Dermis microvascular lymphatic vessel endothelial cell (primary cell): ENCODE measurements around the gene HOXA3. TPM values are rescaled to one million over a fixed set of nuclear protein-coding genes. Genes with fewer than 3 reads are reported as not detected.

Experiments
- DNase-seq, 2 donors: peaks; one replicate each; pipeline versions ENCODE4 v3.0.0 to v3.0.0-alpha.2; 2010; ENCODE audit warnings: low read depth in 2 of 2
- total RNA-seq: library from RNA; depleted of rRNA; stranded (reverse); fragments of >200 nt; gene quantifications from 2 replicates; pipeline ENCODE4 v1.2.1, GENCODE V29; 2014

HOXA3 gene
- total RNA-seq, 1 donor from 2014 or later = 3.0 TPM

DNA sequence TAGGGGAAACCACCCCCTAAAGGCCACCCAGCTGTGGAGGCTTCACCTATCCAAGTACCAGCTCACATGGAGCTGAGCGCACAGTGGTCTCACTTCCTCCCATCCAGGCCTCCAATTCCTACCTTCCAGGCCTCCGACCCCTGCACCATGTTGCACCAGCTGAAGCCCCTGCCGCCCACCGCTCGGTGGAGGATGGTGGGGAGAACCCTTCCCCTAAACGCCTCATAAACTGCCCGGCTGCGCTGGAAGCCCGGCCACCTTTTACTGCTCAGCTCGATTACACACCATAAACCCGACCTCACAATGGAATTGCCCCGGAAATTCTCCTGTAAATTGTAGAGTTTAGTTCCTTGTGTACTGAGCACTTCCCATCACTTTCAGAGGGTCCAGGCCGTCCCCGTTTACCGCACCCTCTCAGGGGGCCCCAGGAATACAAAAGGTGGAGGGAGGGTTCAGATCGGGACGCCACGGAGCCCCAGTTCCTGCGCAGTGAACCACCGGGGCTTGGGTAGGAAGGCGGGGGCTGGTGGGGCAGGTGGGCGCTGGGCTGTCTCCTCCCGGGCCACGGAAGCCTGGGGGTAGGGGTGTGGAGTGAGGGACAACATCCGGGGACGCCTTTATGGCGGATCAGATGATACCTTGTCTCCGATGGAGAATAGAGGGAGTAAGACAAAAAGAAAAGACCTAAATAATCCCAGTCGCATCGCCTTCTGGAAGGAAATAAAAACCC lies 5.5 kb upstream of the HOXA3 start:
- no peak for DNase-seq

DNA sequence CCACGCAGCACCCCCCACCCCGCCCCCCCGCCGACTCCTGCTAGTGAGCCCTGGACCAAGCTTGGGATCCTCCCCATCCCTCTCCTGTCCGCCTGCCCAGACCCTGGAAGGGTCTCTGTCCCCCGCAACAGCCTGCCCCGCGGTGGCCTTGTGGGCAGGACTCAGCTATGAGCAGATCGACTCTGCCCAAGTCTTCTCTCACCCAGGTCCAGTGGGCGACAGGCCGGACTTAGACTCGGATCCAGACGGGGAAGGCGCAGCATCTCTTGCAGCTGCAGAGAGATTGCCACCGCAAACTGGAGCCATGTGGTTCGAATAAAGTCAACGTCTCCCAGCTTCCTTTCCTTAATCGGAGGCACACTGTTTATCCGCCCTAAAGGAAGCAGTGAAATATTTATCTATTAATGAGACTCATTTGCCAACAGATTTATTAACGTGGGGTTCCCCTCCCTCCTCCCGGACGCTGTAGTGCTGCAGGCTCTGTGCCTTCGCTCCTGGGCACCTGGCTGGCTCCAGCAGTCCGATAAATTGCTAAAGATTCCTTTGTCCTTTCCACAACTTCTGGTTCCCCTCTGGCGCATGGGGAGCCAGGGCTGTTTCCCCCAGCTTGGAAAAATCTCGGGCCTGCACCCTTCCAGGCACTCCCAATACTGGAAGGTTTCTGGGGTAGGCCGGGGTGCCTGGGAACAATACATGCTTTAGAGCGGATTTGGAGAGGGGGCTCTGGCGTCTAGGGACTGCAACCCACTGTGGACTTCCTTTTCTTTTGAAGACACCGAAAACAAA lies 4.7 kb upstream of the HOXA3 start:
- peak in 1 of 2 donors; percentile 12 for DNase-seq

DNA sequence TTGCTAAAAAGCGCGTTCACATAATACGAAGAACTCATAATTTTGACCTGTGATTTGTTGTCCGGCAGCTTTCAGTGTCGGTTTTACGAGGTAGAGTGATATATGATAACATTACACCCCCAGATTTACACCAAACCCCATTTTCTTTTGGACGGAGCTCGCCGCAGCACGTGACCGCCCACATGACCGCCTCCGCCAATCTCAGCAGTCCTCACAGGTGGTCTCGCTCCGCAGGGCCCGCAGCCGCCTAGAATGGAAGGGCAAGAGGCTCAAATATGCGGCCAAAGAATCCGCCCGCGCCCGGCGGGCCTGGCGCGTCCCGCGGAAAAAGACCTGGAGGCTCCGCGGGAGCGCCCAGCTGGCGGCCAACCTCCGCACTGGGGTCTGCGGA lies 4.1 kb upstream of the HOXA3 start, which contains the start of gene HOXA7:
Gene HOXA7 (minus strand): TSS at position 168 of the 391 bp plus-strand sequence. CDS start 130 bp downstream, at position 38.
- DNase-seq = peak in 1 of 2 donors; percentile 85

DNA sequence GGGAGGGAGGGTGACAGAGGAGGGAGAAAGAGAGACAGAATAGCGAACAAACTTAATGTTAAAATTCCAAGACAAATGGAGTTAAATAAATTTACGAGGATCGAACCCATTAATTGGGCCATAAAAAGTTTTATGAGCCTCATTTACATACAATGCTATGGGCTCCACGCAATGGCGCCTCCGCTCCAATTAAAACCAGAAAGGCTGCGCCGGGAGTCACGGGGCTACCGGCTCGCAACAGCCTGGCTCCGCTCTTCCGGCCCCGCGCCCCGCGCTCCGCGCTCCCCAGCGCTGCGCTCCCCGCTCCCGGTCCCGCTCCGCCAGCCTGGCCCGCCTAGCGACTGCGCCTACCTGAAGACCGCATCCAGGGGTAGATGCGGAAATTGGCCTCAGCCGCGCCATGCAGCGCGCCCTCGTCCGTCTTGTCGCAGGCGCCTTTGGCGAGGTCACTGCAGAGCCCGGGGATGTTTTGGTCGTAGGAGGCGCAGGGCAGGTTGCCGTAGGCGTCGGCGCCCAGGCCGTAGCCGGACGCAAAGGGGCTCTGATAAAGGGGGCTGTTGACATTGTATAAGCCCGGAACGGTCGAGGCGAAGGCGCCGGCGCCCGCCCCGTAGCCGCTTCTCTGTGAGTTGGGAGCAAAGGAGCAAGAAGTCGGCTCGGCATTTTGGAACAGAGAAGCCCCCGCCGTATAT lies 3.6 kb upstream of the HOXA3 start:
- peak in 1 of 2 donors; percentile 82 for DNase-seq

DNA sequence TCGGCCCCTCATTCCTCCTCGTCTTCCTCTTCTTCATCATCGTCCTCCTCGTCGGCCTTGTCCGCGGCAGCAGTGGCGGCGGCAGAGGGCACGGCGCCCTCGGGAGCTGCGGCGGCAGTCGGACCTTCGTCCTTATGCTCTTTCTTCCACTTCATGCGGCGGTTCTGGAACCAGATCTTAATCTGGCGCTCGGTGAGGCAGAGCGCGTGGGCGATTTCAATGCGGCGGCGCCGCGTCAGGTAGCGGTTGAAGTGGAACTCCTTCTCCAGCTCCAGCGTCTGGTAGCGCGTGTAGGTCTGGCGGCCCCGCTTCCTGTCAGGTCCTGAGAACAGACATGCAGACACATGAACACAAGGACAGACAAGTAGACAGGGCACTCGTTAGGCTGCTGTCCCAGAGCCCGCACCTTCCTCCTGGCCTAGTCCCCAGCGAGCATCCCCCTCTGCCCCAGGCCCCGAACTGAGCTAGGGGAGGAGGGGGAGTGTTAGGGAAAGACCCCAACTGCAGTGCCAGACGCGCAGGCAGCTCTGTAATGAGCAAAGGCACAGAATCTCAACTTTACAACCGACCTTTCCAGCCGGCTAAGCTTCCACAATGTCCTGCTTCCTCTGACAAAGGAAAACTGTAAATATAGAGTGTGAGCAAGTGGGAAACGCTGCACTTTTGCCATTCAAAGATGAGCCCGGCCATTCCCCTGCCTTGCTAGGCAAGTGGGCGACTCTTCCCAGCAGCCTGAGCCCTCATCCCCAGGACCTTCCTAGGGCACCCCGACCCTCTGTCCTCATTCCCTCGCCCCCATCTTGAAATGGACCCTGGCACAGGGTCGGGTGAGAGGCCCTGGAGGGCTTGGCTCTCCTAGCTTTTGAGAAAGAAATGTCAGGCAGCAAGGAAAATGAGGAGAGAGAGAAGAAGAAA lies 2.8 kb upstream of the HOXA3 start:
- DNase-seq = peak in 1 of 2 donors; percentile 50

DNA sequence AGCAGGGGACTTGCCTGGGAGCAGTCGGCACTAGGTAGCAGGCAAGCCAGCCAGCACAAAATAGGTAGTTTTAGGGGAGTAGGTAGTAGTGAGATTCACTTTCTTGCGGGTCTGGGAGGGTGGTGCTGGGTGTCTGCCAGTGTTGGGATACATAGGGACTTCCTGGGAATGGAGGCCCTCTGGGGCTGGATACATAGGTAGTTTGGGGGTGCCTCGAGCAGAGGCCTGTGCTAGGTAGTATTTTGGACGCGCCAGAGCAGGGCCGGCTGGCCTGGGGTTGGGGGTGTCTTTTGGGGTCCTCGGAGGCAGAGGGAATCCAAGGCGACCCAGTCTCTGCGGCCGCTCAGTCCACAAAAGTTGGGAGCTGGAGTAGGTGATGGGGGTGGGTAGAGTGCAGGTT lies 2.0 kb upstream of the HOXA3 start:
- DNase-seq = no peak

DNA sequence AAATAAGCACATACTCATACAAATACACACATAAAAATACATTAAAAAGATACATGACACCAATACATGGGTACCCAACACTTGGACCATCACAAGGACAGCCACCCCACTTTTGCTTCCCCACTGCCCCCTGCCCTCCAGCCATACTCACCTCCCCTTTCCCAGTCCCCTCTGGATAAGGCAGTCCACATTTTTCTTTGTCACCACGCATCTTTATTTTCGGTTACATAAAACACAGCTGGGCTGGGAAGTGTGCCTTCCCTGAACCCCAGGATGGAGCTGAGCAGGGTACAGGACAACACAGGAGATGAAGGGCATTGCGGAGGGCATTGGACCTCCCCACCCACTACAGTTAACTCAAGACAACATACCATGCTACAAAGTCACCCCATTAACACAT lies 1.1 kb upstream of the HOXA3 start:
- DNase-seq = no peak

DNA sequence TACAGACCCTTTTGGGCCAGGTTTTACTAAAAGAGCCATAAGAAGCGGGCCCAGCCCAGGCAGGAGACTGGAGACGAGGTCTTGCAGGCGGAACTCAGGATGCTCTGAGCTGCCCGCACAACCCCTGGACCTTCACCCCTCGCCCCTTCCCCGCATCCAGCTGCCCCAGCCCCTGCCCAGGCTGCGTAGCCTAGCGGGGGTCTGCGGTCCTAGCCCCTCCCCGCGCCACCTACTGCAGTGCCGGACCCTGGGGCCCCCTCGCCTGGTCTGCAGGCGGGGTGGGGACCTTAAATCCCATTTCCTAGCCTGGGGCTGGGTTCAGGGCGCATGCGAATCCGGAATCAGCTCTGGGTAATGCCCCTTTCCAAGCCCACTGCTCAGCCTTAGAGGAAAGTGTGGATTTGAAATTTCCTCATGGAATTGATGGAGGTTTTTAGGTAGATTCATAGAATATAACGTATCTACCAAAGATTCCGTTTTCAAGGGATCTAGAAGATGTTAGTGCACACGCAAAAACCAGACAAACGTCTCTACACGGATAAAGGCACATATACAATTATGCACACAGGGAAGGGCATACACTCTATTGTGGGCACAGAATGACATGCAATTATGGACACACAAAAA lies 546 bp upstream of the HOXA3 start:
- no peak for DNase-seq

DNA sequence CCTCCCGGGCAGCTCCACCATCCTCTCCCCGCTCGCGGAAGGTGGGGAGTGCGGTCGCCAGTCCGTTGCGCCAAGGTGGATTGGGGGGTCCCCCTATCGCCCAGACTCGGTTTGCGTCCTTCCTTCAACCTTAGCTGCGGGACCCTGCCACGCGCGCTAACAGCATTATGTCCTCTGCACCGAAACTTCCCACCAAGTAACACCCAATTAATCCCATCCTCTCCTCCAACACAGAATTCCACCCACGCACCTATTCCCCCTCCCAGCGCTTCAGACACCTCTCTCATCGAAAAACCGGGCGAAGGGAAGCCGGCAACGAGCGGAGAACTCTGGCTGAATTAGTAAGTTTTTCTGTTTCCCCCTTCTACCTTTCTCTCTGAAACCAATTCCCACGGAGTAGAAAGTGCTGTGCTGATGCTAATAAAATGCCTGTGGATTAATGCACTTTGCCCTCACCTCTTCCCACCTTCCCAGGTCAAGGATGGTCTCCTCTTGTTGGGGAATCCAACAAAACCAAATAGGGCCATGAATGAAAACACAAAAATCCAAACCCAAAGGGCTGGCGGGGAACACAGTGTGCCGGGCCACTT lies 947 bp downstream of the HOXA3 start:
- DNase-seq = peak in 1 of 2 donors; percentile 11

DNA sequence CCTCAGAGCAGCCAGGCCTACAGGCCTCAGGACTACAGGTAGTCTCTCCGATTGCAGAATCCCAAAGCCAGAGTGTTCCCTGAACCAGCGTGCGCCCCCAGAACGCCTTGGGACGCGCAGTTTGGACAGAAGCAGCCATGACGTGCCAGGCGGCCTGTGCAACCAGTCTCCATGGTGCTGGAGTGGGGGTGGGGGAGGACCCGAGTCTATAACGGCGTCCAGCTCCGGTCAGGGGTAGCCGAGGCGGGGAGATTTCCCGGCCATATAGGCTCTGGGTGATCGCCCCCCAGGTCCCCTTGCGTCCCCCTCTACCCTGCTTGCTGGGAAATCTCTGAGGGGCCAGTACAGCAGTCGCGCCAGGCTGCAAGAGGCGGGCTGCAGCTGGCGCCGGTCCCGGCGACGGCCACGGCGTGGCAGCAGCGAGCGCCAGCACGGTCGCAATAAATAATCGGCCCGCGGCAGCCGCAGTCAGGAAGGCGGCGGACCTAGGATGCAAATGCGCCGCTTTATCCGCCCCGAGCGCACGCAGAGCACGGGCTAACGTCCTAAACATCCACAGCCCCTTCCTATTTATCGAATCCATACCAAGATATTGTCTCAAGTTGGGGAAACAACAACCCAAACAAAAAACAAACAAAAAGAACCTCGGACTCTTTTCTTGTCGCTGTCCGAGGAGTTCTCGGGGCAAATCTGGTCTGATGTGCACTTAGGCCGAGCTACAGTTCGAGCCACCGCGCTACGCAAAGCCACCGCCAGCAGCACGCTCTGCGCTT lies 1.6 kb downstream of the HOXA3 start:
- DNase-seq = peak; percentile 68 to 91

DNA sequence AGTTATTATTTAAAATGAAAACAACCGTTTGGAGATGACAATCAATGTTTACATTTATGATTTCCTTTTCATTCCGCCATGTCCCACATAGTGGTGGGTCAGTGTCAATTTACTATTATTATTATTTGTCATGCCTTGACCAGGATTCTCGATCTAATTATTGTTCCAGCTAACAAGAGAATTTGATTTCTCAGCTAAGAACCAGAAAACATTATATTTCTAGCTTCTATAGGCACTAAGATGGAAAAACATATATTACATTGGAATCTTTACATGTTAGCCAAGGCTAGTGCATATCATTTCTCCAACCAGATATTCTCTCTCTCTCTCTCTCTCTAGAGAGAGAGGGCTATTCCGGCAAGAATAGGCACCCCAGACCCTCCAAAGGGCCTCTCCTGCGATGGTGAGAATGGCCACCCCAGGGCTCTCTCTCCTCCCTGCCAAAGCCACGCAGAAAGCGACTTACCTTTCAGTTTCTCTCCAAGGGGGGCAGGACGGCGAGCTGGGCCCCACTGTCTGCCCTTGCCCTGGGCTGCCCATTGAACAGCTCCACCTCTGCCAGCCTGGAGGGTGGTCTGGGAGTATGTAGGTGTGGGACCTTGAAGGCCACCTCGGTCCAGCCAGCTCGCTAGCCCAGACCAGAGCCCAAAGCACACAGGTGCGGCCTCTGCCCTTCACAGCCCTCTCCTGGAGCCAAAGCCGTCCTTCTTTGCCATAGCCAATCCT lies 2.4 kb downstream of the HOXA3 start:
- DNase-seq = peak in 1 of 2 donors; percentile 26

DNA sequence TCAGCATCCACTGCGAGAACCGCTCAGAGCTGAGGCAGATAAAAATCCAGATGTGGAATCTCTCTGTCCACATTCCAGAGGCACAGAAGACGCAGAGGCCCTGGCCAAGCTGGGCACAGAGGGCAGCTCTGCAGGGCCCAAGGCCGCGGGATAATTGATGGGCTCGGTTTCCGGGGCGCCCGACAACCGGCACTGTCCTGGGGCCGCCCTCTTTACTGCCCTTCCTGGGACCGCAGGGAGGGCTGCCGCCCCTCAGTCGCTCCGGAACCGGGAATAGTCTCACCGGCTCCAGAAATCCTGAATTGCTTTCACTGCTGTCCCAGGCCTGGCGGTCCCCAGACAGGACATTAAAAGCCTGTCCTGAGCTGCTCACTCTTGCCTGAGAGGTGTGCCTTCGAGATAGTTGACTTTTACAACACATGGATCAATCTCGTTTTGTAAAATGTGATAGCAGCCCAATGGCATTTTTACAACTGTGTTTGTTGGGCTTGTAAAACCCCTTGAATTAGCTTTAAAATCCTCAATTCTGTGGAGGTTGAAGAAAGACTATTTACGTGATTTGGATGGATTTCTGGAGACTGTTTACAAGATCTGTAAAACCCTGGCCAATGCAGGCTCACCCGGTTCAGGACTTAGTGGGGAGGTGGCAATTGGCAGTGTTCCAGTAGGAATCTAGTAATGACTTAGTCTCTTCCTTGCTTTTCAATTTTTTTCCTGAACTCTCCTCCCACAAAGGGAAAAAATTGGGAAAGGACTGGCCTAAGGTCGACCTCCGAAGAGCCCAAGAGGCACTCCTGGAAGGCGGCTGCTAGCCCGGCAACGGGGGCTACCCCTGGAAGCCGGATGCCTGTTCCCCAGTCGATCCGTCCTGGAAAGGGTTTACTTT lies 3.4 kb downstream of the HOXA3 start:
- peak in 1 of 2 donors; percentile 53 for DNase-seq

DNA sequence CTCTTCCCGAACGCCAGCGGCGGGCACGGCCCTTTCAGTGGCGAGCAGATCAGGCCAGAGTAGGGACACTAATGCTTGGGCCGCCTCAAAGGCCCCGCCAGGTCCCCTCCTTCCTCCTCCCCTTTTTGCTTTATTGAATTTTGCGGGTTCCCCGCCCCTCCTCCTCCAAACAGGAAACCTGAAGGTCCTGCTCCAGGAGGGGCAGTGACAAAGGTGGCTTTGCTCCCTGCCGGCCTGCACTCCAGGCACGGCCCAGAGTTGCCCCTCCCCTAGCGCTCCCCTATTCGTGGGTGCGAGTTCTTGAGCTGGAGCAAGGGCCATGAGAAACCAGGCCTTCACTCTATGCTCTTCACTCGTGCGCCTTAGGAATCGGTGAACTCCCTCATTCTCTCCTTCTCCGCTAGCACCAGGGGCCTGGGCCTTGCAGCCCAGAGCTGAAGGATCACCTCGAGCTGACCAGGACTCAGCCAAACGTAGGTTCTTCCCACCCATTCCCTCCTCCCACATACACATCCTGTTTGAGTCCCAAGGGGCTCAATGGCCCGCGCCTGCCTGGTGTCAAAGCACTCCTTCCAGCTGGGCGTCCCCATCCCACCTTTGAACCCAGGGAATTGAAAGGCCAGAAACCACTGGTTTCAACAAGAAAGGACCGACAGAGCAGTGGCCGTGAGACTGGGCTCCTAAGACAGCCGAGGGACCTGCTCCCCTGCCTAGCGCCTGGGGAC lies 4.2 kb downstream of the HOXA3 start:
- DNase-seq = peak in 1 of 2 donors; percentile 45

DNA sequence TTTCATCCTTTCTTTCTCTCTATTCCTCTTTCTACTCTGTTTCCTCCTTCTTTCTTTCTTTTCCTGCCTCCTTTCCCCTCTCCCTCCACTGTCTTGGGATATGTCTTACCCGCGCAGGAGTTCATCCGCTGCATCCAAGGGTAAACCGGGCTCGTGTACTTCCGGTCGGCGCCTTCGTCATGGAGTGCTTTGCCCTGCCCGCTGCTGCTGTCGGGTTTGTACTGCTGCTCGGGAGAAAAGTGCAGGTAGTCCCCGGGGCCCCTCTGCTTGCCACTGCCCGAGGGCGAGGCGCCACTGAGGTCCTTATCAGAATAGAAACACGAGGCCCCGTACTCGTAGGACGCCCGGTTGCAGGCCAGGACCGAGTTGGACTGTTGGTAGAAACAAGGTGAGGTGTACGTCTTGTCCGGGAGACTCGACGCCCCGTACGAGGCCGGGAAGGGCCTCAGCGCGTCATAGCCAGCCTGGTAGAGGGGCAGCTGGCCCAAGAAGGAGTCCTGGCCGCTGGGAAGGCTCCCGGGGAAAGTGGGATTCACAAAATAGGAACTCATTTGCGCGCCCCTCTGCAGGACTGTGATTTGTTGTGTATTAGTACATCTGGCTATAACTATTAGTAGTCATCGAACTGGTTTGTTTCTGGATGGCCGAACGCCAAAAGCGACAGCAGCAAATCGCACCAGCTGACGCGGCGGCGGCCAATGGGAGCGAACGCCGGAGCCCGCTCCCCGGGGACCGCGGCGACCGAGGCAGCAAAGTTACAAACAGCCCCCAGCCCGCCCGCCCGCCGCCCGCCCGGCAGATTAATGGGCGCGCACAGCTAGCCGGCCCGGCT lies 5.0 kb downstream of the HOXA3 start, which contains the start of gene HOXA6:
Gene HOXA6 (minus strand): TSS at position 576 of the 832 bp plus-strand sequence. CDS start 25 bp downstream, at position 551.
- DNase-seq = peak in 1 of 2 donors; percentile 62

DNA sequence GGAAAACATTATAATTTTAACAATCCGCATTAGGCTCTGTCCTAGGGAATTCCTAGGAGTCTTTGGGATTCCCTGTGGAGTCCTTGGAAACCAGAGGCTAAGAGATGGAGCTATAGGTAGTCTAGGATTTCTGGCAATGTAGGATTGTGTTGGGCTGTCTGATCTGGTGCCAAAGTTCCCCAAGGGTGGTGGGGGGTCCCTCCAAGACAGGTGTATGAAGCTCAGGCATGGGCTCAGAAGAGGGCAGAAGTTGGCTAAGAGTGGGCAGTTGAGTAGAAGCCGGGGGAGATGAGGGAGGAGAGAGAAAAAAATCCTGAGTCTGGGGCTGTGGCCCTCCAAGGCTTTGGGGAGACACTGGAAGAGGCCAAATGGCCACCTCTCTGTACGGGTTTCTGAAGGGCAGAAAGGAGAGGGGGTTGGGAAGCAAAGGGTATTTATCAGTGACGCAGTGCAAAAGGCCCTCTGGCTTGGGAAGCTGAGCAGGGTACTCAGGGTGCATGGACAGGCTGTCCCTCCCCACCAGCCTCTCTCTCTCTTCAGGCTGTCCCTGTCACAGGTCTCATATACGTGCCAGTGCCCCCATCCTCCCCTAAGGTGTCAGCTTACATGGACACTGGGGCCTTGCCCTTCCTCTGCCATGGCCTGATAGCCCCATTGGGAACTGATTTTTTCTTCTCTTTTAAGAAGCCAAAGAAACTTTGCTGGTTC lies 5.7 kb downstream of the HOXA3 start:
- no peak for DNase-seq
